GM19099 (cell line): ENCODE results near the gene URGCP.

ENCODE experiments used
- POLR2A ChIP-seq: IDR thresholded peaks from 3 replicates; pipeline ENCODE4 v1.6.1; 2011; ENCODE audit warnings: low read depth; ENCODE audit not compliant: insufficient read length; ENCODE audit errors: extremely low read depth

URGCP gene

GRCh38 chr7:43927810-43928209 lies 21.4 kb upstream of the URGCP start:
- TF ChIP-seq POLR2A, result no peak

DNA sequence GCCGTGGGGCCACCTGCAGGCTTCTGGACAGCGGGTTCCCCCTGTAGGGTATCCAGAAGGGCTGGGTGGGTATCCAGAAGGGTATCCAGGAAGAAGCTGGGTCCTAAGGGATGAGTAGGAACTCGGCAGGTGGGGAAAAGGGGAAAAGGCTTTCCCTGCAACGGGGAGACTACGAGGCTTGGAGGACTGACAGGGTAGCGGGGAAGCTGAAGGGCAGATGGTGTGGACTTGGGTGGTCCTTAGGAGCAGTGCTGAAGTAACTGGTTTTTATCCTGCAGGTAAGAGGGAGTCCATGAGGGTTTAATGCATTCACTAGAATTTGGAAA lies 20.4 kb upstream of the URGCP start:
- TF ChIP-seq POLR2A, result no peak

- peak; percentile 98 for TF ChIP-seq POLR2A
These were observed 19.8 kb upstream of the URGCP start, which contains the start of gene UBE2D4 for GRCh38 chr7:43925984-43926797. Gene UBE2D4, plus strand, starts transcription at chr7:43926436. Its CDS starts 97 bp downstream, at chr7:43926533.

DNA sequence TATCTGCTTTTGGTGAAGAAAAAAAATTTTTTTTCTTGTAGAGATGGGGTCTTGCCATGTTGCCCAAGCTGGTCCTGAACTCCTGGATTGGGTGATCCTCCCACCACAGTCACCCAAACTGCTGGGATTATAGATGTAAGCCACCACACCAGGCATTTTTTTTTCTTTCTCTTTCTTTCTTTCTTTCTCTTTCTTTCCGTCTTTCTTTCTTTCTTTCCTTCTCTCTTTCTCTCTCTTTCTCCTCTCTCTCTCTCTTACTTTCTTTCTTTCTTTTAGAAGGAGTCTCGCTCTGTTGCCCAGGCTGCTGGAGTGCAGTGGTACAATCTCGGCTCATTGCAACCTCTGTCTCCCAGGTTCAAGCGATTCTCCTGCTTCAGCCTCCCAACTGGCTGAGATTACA lies 16.3 kb upstream of the URGCP start:
- TF ChIP-seq POLR2A, result no peak

DNA sequence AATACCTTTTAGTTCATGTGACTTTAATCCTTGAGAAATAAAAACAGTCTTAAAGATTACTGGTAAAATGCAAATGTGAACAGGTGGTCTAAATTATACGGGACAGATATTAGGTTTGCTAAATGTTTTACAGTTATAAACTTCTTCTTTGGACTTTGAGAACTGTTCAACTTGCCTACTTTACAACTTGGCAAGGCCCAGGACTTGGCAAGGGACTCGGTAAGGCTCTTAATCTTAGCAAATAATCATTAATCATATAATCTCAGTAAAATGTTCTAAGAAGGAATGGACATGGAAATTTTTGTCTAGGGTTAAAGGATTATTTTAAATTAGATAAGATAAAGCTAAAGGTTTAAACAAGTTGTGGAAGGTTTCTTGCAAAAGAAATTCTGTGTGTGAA lies 15.0 kb upstream of the URGCP start:
- no peak for TF ChIP-seq POLR2A

DNA sequence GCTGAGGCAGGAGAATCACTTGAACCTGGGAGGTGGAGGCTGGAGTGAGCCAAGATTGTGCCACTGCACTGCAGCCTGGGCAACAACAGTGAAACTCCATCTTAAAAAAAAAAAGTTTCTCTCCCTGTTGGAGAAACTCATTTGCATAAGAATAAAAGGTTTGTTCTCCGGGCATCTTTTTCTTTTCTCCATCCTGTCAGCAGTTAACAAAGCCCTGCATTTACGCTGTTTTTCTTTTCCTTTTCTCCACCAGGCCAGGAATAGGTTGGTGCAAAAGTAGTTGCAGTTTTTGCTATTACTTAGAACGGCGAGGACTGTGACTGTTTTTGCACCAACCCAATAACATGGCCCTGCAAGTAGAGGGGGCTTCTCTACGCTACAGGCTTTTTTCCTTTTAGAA lies 9.5 kb upstream of the URGCP start:
- TF ChIP-seq POLR2A, result no peak

- TF ChIP-seq POLR2A, result no peak
These were observed 8.4 kb upstream of the URGCP start for GRCh38 chr7:43914795-43915194.

- TF ChIP-seq POLR2A, result no peak
These were observed 453 bp downstream of the URGCP start for GRCh38 chr7:43905956-43906330.

DNA sequence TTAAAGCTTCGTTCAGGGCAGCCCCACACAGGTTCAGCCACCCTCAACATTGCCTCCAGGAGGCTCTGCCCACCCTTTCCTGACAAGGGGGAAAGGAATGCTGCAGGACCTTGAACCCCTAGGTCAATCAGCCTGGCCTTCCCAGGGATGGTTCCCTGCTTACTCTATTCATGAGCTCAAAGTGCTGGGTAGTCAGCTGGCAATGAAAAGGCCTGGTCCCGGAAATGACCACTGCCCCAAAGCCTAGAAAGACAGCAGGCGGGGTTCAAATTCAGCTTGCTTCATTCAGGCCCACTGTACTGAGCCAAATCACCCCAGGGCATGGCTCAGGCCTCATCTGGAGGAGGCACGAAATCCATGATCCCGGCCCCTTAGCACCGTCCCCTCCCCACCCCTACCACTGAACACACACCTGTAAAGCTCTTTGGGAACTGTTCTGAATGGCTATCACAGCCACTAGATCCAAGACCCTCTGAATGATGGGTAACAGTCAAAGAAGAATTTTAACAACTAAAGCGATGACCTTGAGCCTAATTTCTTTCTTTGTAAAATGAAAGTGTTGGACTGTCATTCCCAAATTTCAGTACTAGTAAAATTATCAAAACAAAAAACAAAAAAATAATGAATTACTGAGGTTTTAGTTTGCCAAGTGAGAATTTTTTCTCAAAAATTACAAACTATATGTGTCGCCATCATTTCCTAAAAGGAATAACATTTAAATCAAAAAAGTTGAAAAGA lies 1.0 kb downstream of the URGCP start:
- no peak for TF ChIP-seq POLR2A

DNA sequence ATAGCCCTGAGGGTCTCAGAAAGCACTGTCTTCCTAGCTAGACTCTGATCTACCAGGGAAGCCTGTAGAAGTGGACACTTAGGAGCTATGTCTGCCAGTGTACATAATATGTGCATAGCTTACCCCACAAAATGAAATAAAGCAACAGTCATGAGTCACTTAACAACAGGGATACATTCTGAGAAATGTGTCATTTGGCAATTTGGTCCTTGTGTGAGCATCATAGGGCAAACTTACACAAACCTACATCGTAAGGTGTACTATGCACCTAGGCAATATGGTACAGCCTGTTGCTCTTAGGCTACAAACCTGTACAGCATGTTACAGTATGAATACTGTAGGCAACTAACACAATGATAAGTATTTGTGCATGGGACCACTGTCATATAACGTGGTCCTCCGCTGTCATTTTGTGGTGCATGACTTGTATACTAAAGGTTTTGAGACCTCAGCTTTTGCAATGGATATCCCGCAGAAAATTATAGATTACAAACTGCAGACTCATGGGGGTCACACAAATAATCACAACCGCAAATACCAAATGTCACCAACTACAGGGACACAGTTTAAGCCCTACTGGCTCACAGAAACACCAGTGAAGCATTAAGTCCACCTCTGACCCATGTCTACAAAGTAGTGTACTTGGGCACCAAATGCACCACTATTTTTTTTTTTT lies 1.7 kb downstream of the URGCP start:
- TF ChIP-seq POLR2A, result no peak

DNA sequence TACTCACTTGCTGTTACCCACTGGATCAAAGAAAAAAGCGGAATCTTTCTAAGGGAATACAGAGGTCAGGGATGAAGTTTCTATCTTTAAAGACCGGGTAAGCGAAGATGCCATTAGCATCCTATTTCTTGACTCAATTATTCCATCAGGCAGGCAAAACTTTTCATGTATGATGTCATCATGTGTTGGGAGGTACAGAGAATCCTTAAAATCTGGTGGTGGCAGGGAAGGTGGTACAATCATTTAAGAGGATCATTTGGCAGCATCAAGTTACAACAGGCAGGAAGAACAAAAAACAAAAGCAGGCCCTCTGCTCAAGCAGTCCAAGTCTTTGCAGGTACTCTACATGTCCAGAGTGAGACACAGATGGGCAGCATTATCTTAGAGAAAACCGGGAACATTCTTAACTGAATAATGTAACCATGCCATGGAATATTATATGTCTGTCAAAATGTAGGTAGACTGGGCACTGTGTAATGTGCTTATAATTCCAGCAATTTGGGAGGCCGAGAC lies 3.8 kb downstream of the URGCP start:
- TF ChIP-seq POLR2A, result no peak

DNA sequence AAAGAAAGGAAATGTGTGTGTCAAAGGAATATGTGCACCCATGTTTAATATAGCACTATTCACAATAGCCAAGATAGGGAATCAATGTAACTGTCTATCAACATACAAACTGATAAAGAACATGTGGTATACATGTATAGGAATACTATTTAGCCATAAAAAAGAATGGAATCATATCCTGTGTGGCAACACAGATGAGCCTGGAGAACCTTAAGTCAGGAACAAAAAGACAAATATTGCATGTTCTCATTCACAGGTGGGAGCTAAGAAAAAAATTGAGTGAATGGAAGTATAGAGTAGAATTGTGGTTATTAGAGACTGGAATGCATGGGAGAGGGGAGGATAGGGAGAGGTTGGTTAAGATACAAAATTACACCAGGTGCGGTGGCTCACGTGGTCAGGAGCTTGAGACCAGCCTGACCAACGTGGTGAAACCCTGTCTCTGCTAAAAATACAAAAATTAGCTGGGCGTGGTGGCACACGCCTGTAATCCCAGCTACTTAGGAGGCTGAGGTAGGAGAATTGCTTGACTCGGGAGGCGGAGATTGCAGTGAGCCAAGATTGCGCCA lies 10.5 kb downstream of the URGCP start:
- TF ChIP-seq POLR2A, result no peak

DNA sequence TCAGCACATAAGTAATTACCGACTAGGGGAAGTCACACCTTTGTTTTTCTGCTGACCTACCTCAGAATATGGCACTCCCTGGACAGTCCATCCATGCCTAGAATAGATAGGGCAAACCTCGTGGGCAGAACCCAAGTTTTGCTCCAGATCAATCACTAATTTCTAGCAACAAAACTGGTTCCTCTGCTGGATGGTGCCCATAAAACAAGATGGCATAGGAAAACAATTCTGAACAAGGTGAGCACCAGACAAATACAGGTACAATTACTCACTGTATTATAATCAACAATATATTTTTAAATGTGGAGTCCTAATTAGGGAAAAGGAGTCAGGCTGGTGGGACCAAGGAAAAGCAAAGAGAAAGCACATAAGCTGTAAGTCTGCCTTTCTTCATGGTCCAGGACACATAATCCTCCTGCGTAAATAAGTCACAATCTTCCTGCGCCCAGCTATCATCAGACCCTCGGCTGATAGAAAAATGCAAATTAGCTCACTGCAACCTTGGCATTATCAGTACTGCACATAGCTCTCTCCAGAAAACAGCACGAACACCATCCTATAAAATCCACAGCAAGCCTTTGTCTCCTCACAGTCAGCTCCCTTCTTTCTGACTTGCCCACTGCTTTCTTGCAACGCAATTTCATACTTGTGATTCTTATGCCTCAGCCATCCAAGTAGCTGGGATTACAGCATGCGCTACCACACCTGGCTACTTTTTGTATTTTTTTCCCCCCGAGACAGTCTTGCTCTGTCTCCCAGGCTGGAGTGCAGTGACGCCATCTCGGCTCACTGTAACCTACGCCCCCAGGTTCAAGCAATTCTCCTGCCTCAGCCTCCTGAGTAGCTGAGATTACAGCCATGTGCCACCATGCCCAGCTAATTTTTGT lies 15.1 kb downstream of the URGCP start:
- TF ChIP-seq POLR2A, result no peak

- TF ChIP-seq POLR2A, result no peak
These were observed 15.9 kb downstream of the URGCP start for GRCh38 chr7:43890468-43890867.
